CD4-positive, alpha-beta T cell (primary cell): ENCODE results near the gene FBXO7. TPM values are rescaled to one million over a fixed set of nuclear protein-coding genes. Genes with fewer than 3 reads are reported as not detected.

ENCODE experiments used
- ATAC-seq: fragments of 200-7000 bp; cut with Tn5 transposase; one replicate; pipeline ENCODE4 v1.10.0; 2022; ENCODE audit warnings: mild to moderate bottlenecking; ENCODE audit not compliant: poor library complexity
- CTCF ChIA-PET: fragments of 350-600 bp; sonication (Branson Sonifier 250); formaldehyde crosslinking; loops from one replicate; lab custom pipeline; 2021; ENCODE audit warnings: antibody characterized with exemption, inconsistent platforms; lab: Charles Lee
- POLR2A ChIA-PET: fragments of 350-600 bp; sonication (Branson Sonifier 250); formaldehyde crosslinking; loops from one replicate; lab custom pipeline; 2021; ENCODE audit warnings: antibody characterized with exemption, inconsistent platforms; lab: Charles Lee
- DNase-seq, 14 experiments: peaks; one replicate each; pipeline ENCODE4 v3.0.0-alpha.2; 2013 to 2020; ENCODE audit warnings: mixed read lengths in 2 of 14
- H3K27ac ChIP-seq, 2 donors: one replicate each; pipeline versions ENCODE4 v1.5.1 to v1.7.0; 2013; ENCODE audit warnings: low read length in 2 of 2, low read depth in 1 of 2, mild to moderate bottlenecking in 1 of 2
- H3K27me3 ChIP-seq, 2 experiments: 1 replicate in 1 of 2; 2 replicates in 1 of 2; pipeline versions ENCODE4 v1.6.1 to v1.7.0; 2013; ENCODE audit warnings: low read length in 2 of 2, control low read depth in 1 of 2, mild to moderate bottlenecking in 1 of 2, moderate library complexity in 1 of 2; ENCODE audit not compliant: insufficient read depth in 2 of 2, control insufficient read depth in 1 of 2
- H3K36me3 ChIP-seq: one replicate; pipeline ENCODE4 v1.6.1; 2013; ENCODE audit warnings: low read length, control low read depth; ENCODE audit not compliant: insufficient read depth
- H3K4me1 ChIP-seq: one replicate; pipeline ENCODE4 v1.6.1; 2013; ENCODE audit warnings: low read length, control low read depth; ENCODE audit not compliant: insufficient read depth
- H3K4me3 ChIP-seq: one replicate; pipeline ENCODE4 v1.5.1; 2013; ENCODE audit warnings: mild to moderate bottlenecking, low read length, moderate library complexity
- H3K9me3 ChIP-seq, 2 experiments: 1 replicate in 1 of 2; 2 replicates in 1 of 2; pipeline versions ENCODE4 v1.6.1 to v1.7.0; 2013; ENCODE audit warnings: low read length in 2 of 2, mild to moderate bottlenecking in 2 of 2, control low read depth in 1 of 2, moderate library complexity in 1 of 2; ENCODE audit not compliant: control insufficient read depth in 1 of 2, insufficient read depth in 1 of 2
- H3K27ac Mint-ChIP-seq: one replicate; pipeline ENCODE4 v1.8.0; 2020; ENCODE audit warnings: mixed read lengths
- H3K27me3 Mint-ChIP-seq: one replicate; pipeline ENCODE4 v1.8.0; 2021; ENCODE audit warnings: mixed read lengths
- H3K36me3 Mint-ChIP-seq: one replicate; pipeline ENCODE4 v1.8.0; 2021; ENCODE audit warnings: low read depth, mixed read lengths
- H3K4me1 Mint-ChIP-seq: one replicate; pipeline ENCODE4 v1.8.0; 2021; ENCODE audit warnings: low read depth, mixed read lengths
- H3K4me3 Mint-ChIP-seq: one replicate; pipeline ENCODE4 v1.8.0; 2020; ENCODE audit warnings: mild to moderate bottlenecking, mixed read lengths
- H3K9me3 Mint-ChIP-seq: one replicate; pipeline ENCODE4 v1.8.0; 2020; ENCODE audit warnings: mixed read lengths
- CTCF ChIP-seq: fragments of 200-600 bp; IDR thresholded peaks from one replicate; pipeline ENCODE4 v1.8.0; 2022; ENCODE audit warnings: antibody characterized with exemption, mild to moderate bottlenecking
- intact Hi-C, 2 experiments: fragments of 100-400 bp; cut with DNase I in 1 of 2; cut with micrococcal nuclease in 1 of 2; formaldehyde crosslinking; loops; one replicate each; pipeline versions ENCODE4 v1.15.1 to v1.9.0; 2023 to 2025; cut with DNase I, micrococcal nuclease
- total RNA-seq, 174 experiments: library from RNA in 2 of 174; stranded (reverse) in 2 of 174; gene quantifications; one replicate each; pipeline ENCODE4 v1.2.3 and lab custom pipeline; 2021 to 2026

FBXO7 gene
- total RNA-seq, 2 experiments from 2014 or later = 161 to 169 TPM

GRCh38 chr22:32466496-32466895 lies 8.1 kb upstream of the FBXO7 start:
- CTCF ChIA-PET = no interaction called here
- H3K27ac ChIP-seq = no peak overlapping the region
- no peaks in the 10 kb centered on the region for H3K9me3 Mint-ChIP-seq
- ATAC-seq = no peak
- TF ChIP-seq CTCF = no peak
- H3K4me1 Mint-ChIP-seq = no peaks in the 10 kb centered on the region
- no peaks in the 10 kb centered on the region for H3K36me3 ChIP-seq
- no peaks in the 10 kb centered on the region for H3K4me1 ChIP-seq
- H3K27me3 ChIP-seq = peaks cover 2 to 11% of the 10 kb centered on the region in 2 experiments
- intact Hi-C loops = no loop called here
- no peak overlapping the region for H3K4me3 ChIP-seq
- H3K27me3 Mint-ChIP-seq = peaks cover 43% of the 10 kb centered on the region
- no peaks in the 10 kb centered on the region for H3K36me3 Mint-ChIP-seq
- no peaks in the 10 kb centered on the region for H3K9me3 ChIP-seq
- POLR2A ChIA-PET = no interaction called here
- DNase-seq = no peak
- no peak overlapping the region for H3K4me3 Mint-ChIP-seq
- H3K27ac Mint-ChIP-seq = no peak overlapping the region

DNA sequence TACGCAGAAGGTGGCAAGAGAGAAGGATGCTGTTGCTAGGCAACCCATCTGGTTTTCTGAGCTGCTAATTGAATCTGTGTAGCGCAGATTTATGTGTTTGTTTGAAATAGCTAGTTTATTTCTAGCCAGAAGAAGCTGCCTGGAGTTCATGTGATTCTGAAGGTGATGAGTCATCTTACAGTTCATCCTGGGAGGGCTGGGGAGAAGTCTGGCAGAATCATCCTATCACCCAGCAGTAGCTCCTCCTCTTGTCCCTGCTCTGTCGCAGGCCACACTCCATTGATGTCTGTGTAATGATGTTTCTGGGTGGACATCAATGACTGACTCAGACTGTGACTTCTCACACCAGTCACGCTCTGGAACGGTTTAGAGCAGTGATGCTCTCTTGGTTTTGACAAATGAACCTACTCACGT lies 4.8 kb upstream of the FBXO7 start:
- Histone ChIP-seq H3K9me3 (no peaks in the 10 kb centered on the region), H3K27me3 (peaks cover 2 to 6% of the 10 kb centered on the region in 2 experiments), H3K4me1 (peaks cover 12% of the 10 kb centered on the region), H3K27ac (no peak overlapping the region), H3K36me3 (no peaks in the 10 kb centered on the region), H3K4me3 (no peak overlapping the region)
- Mint-ChIP-seq H3K4me1 (peaks cover 11% of the 10 kb centered on the region), H3K36me3 (peaks cover 4% of the 10 kb centered on the region), H3K27ac (no peak overlapping the region), H3K9me3 (no peaks in the 10 kb centered on the region), H3K4me3 (no peak overlapping the region), H3K27me3 (peaks cover 17% of the 10 kb centered on the region)
- ChIA-PET POLR2A (interaction anchor here (0.7 kb wide), 1 partner anchor 514 kb away, joined by 3 read pairs; no protein-coding TSS in a partner anchor), CTCF (no interaction called here)
- ATAC-seq (no peak), DNase-seq (peak in 2 of 14 experiments; percentile 8 to 30)
- TF ChIP-seq CTCF = no peak
- intact Hi-C loops = loop anchor here (5.0 to 10.0 kb wide), 7 partner anchors 205 to 1505 kb away; partner anchors contain the start of genes PISD (in 2 of the 2), DEPDC5 (in 1 of the 2), MORC2 (in 1 of the 2) and PRR14L (in 1 of the 2)

- ATAC-seq = no peak
- intact Hi-C loops = loop anchor here (1.0 to 10.0 kb wide), 14 partner anchors 60 to 1509 kb away; partner anchors contain the start of genes PISD (in 2 of the 2), DEPDC5 (in 1 of the 2), MORC2 (in 1 of the 2) and PRR14L (in 1 of the 2)
- Histone ChIP-seq H3K27me3 (peaks cover 0 to 3% of the 10 kb centered on the region in 2 experiments), H3K36me3 (no peaks in the 10 kb centered on the region), H3K27ac (peak overlapping the region in 1 of 2 donors; percentile 84), H3K9me3 (no peaks in the 10 kb centered on the region), H3K4me1 (peaks cover 17% of the 10 kb centered on the region), H3K4me3 (peak overlapping the region; percentile 91)
- peaks cover 5% of the 10 kb centered on the region for H3K27me3 Mint-ChIP-seq
- TF ChIP-seq CTCF = peak; percentile 75
- POLR2A ChIA-PET = interaction anchor here (1.0 to 3.3 kb wide), 5 partner anchors 21 to 797 kb away, joined by 3 to 29 read pairs (median 4); partner anchors contain the start of gene RTCB
- peak; percentile 2 to 82 (median 20) for DNase-seq
- H3K27ac Mint-ChIP-seq = no peak overlapping the region
- peaks cover 15% of the 10 kb centered on the region for H3K4me1 Mint-ChIP-seq
- CTCF ChIA-PET = interaction anchor here (0.7 to 3.8 kb wide), 8 partner anchors 13 to 503 kb away, joined by 3 to 23 read pairs (median 4); partner anchors contain the start of gene RTCB
- H3K36me3 Mint-ChIP-seq = peaks cover 10% of the 10 kb centered on the region
- H3K4me3 Mint-ChIP-seq = peak overlapping the region; percentile 95
- no peaks in the 10 kb centered on the region for H3K9me3 Mint-ChIP-seq
Measured at GRCh38 chr22:32473388-32473952, 1.1 kb upstream of the FBXO7 start.
